ENCODE results near the gene MVD.

GRCh38 chr16:88676502-88677242 is 13.8 kb upstream of the MVD start:
- TF ChIP-seq CTCF (IDR thresholded peaks at IDR 0.05) (no peak), EP300 (IDR thresholded peaks at IDR 0.05) (no peak)

Measured in stomach (tissue), 4 donors.